CD14-positive monocyte (primary cell): ENCODE data around the gene ITPR1. TPM values are rescaled to one million over a fixed set of nuclear protein-coding genes. Genes with fewer than 3 reads are reported as not detected.

Experiments
- DNase-seq, 3 donors: peaks; one replicate each; pipeline ENCODE4 v3.0.0-alpha.2; 2011 to 2022
- H2AFZ ChIP-seq: 2 replicates; pipeline ENCODE4 v1.6.0; 2012; ENCODE audit warnings: mild to moderate bottlenecking, low read depth, low read length, inconsistent platforms; ENCODE audit not compliant: insufficient read depth, poor library complexity, severe bottlenecking
- H3K27ac ChIP-seq, 2 donors: 1 replicate in 1 of 2; 2 replicates in 1 of 2; pipeline ENCODE4 v1.5.1; 2012 to 2013; ENCODE audit warnings: low read length in 2 of 2, control low read depth in 1 of 2, inconsistent platforms in 1 of 2, low read depth in 1 of 2, mild to moderate bottlenecking in 1 of 2
- H3K27me3 ChIP-seq, 2 donors: one replicate each; pipeline versions ENCODE4 v1.6.0 to v1.6.1; 2011 to 2013; ENCODE audit warnings: low read length in 2 of 2; ENCODE audit not compliant: control insufficient read depth in 2 of 2, insufficient read depth in 2 of 2
- H3K36me3 ChIP-seq, 2 donors: replicated peaks in 1 of 2; 1 replicate in 1 of 2; 2 replicates in 1 of 2; pipeline versions ENCODE4 v1.5.1 to v1.6.1; 2012 to 2013; ENCODE audit warnings: low read length in 2 of 2, control low read depth in 1 of 2, inconsistent platforms in 1 of 2, mild to moderate bottlenecking in 1 of 2; ENCODE audit not compliant: insufficient read depth in 2 of 2, control insufficient read depth in 1 of 2
- H3K4me1 ChIP-seq, 2 donors: 1 replicate in 1 of 2; 2 replicates in 1 of 2; pipeline versions ENCODE4 v1.5.1 to v1.6.1; 2012 to 2013; ENCODE audit warnings: low read length in 2 of 2, control low read depth in 1 of 2, inconsistent platforms in 1 of 2, mild to moderate bottlenecking in 1 of 2, moderate library complexity in 1 of 2; ENCODE audit not compliant: insufficient read depth in 2 of 2, control insufficient read depth in 1 of 2
- H3K4me2 ChIP-seq: replicated peaks from 2 replicates; pipeline ENCODE3; 2012; ENCODE audit warnings: low read length, moderate library complexity, mild to moderate bottlenecking; ENCODE audit not compliant: poor library complexity, severe bottlenecking; ENCODE audit errors: extremely low read depth
- H3K4me3 ChIP-seq, 3 experiments: fragments of 200-600 bp in 1 of 3; sonication (generic) in 1 of 3; replicated peaks in 1 of 3; 1 replicate in 2 of 3; 2 replicates in 1 of 3; pipeline ENCODE4 v1.5.1; 2011 to 2013; ENCODE audit warnings: low read length in 3 of 3, mild to moderate bottlenecking in 3 of 3, control low read depth in 2 of 3, low read depth in 2 of 3, inconsistent platforms in 1 of 3, moderate library complexity in 1 of 3
- H3K79me2 ChIP-seq: 2 replicates; pipeline ENCODE4 v1.6.0; 2012; ENCODE audit warnings: mild to moderate bottlenecking, control low read depth, inconsistent platforms, low read length, moderate library complexity; ENCODE audit not compliant: insufficient read depth
- H3K9ac ChIP-seq: 2 replicates; pipeline ENCODE4 v1.6.0; 2017; ENCODE audit warnings: low read length, mild to moderate bottlenecking; ENCODE audit not compliant: insufficient read depth, poor library complexity, severe bottlenecking
- H3K9me3 ChIP-seq, 2 donors: replicated peaks in 1 of 2; 1 replicate in 1 of 2; 2 replicates in 1 of 2; pipeline versions ENCODE4 v1.5.1 to v1.6.1; 2012 to 2013; ENCODE audit warnings: low read length in 2 of 2, control low read depth in 1 of 2; ENCODE audit not compliant: control insufficient read depth in 1 of 2, insufficient read depth in 1 of 2
- H4K20me1 ChIP-seq: 2 replicates; pipeline ENCODE4 v1.6.0; 2012; ENCODE audit warnings: mild to moderate bottlenecking, low read length, control low read depth, moderate library complexity; ENCODE audit not compliant: insufficient read depth
- H3K27ac Mint-ChIP-seq, 7 donors: one replicate each; pipeline ENCODE4 v1.8.0; 2020; ENCODE audit warnings: mild to moderate bottlenecking in 7 of 7, mixed read lengths in 7 of 7, moderate library complexity in 6 of 7, inconsistent platforms in 2 of 7
- H3K27me3 Mint-ChIP-seq, 3 donors: one replicate each; pipeline ENCODE4 v1.8.0; 2021 to 2022; ENCODE audit warnings: low read depth in 3 of 3, mild to moderate bottlenecking in 3 of 3, mixed read lengths in 3 of 3, moderate library complexity in 3 of 3, inconsistent platforms in 1 of 3
- H3K36me3 Mint-ChIP-seq, 2 donors: one replicate each; pipeline ENCODE4 v1.8.0; 2020; ENCODE audit warnings: mixed read lengths in 2 of 2, inconsistent platforms in 1 of 2, mild to moderate bottlenecking in 1 of 2
- H3K4me1 Mint-ChIP-seq: one replicate; pipeline ENCODE4 v1.8.0; 2020; ENCODE audit warnings: mild to moderate bottlenecking, mixed read lengths
- H3K4me3 Mint-ChIP-seq, 2 donors: one replicate each; pipeline ENCODE4 v1.8.0; 2020; ENCODE audit warnings: mild to moderate bottlenecking in 2 of 2, mixed read lengths in 2 of 2, moderate library complexity in 1 of 2
- H3K9me3 Mint-ChIP-seq, 7 donors: one replicate each; pipeline ENCODE4 v1.8.0; 2020 to 2022; ENCODE audit warnings: mixed read lengths in 7 of 7, mild to moderate bottlenecking in 6 of 7, moderate library complexity in 6 of 7, inconsistent platforms in 2 of 7
- CTCF ChIP-seq: fragments of 200-600 bp; IDR thresholded peaks from one replicate; pipeline ENCODE4 v1.8.0; 2022; ENCODE audit warnings: antibody characterized with exemption, mild to moderate bottlenecking
- WGBS: methylation state at CpG from one replicate; pipeline ENCODE4 v1.1.5; 2013; ENCODE audit warnings: missing lambda C conversion rate; ENCODE audit not compliant: insufficient coverage; 5-methylcytosine and 5-hydroxymethylcytosine counted together
- intact Hi-C, 2 donors: fragments of 100-400 bp; cut with micrococcal nuclease; formaldehyde crosslinking; loops; one replicate each; pipeline versions ENCODE4 v1.15.0 to v1.15.1; 2023
- polyA plus RNA-seq, 3 donors: library from polyadenylated mRNA; depleted of rRNA in 1 of 3; unstranded in 2 of 3; stranded (reverse) in 1 of 3; fragments of 300-500 nt in 2 of 3; fragments of >200 nt in 1 of 3; fragmentation: Illumina TruSeq in 2 of 3; gene quantifications; 1 replicate in 2 of 3; 2 replicates in 1 of 3; pipeline ENCODE4 v1.2.3, GENCODE V29; 2012 to 2021

ITPR1 gene
- polyA plus RNA-seq, 3 donors: 3.2 to 21.1 (median 7.1) TPM

GRCh38 chr3:4887177-4887576 lies 394.0 kb downstream of the ITPR1 start:
- Histone ChIP-seq H3K27ac (no peak overlapping the region), H3K4me1 (peaks cover 6 to 13% of the 10 kb centered on the region in 2 donors), H3K4me2 (no peak overlapping the region), H4K20me1 (no peaks in the 10 kb centered on the region), H3K36me3 (no peaks in the 10 kb centered on the region), H3K79me2 (no peaks in the 10 kb centered on the region), H3K9ac (no peak overlapping the region), H3K4me3 (no peak overlapping the region), H3K27me3 (no peaks in the 10 kb centered on the region), H2AFZ (no peak overlapping the region), H3K9me3 (no peaks in the 10 kb centered on the region)
- intact Hi-C loops: no loop called here
- DNase-seq: no peak
- peaks cover 0 to 5% (median 0%) of the 10 kb centered on the region in 3 donors for H3K27me3 Mint-ChIP-seq
- WGBS: 98% methylated on average over 6 of the region's 8 CpGs
- H3K4me3 Mint-ChIP-seq: no peak overlapping the region
- no peak for TF ChIP-seq CTCF
- no peak overlapping the region for H3K27ac Mint-ChIP-seq
- no peaks in the 10 kb centered on the region for H3K36me3 Mint-ChIP-seq
- peaks cover 15% of the 10 kb centered on the region for H3K4me1 Mint-ChIP-seq
- H3K9me3 Mint-ChIP-seq: peaks cover 0 to 2% (median 0%) of the 10 kb centered on the region in 7 donors

- peak; percentile 17 to 49 (median 18) for DNase-seq
- TF ChIP-seq CTCF: no peak
- H3K27me3 Mint-ChIP-seq: peaks cover 0 to 5% (median 0%) of the 10 kb centered on the region in 3 donors
- Histone ChIP-seq H4K20me1 (no peaks in the 10 kb centered on the region), H3K9me3 (no peaks in the 10 kb centered on the region), H3K4me1 (peaks cover 6 to 13% of the 10 kb centered on the region in 2 donors), H3K4me2 (no peak overlapping the region), H3K4me3 (no peak overlapping the region), H3K36me3 (no peaks in the 10 kb centered on the region), H3K79me2 (no peaks in the 10 kb centered on the region), H3K9ac (no peak overlapping the region), H3K27ac (no peak overlapping the region), H3K27me3 (no peaks in the 10 kb centered on the region), H2AFZ (no peak overlapping the region)
- peaks cover 15% of the 10 kb centered on the region for H3K4me1 Mint-ChIP-seq
- peaks cover 0 to 2% (median 0%) of the 10 kb centered on the region in 7 donors for H3K9me3 Mint-ChIP-seq
- WGBS: no CpG with 5 or more reads among the region's 4 CpGs
- no peaks in the 10 kb centered on the region for H3K36me3 Mint-ChIP-seq
- intact Hi-C loops: no loop called here
- peak overlapping the region in 3 of 7 donors; percentile 41 to 79 (median 55) for H3K27ac Mint-ChIP-seq
- H3K4me3 Mint-ChIP-seq: peak overlapping the region in 1 of 2 donors; percentile 36
Observed at GRCh38 chr3:4888913-4889846, 396.0 kb downstream of the ITPR1 start.
